ENCODE data around the gene FYB2.

The FYB2 gene

GRCh38 chr1:56819387-56819899 lies at the start of gene FYB2:
Gene FYB2, minus strand, starts transcription at chr1:56819404. Its CDS starts 114 bp downstream, at chr1:56819290.
- no peak for DNase-seq (ENCODE audit: low spot score)

GRCh38 chr1:56868761-56869160 lies 49.6 kb upstream of the FYB2 start:
- DNase-seq (ENCODE audit: low spot score) = no peak

- DNase-seq (ENCODE audit: low spot score) = no peak
Observed at GRCh38 chr1:56867491-56867890, 48.3 kb upstream of the FYB2 start.

GRCh38 chr1:56866656-56867055 lies 47.5 kb upstream of the FYB2 start:
- no peak for DNase-seq (ENCODE audit: low spot score)

GRCh38 chr1:56864430-56864829 lies 45.2 kb upstream of the FYB2 start:
- DNase-seq (ENCODE audit: low spot score) = no peak

GRCh38 chr1:56863265-56863992 lies 44.2 kb upstream of the FYB2 start:
- no peak for DNase-seq (ENCODE audit: low spot score)

- DNase-seq (ENCODE audit: low spot score) = no peak
Observed at GRCh38 chr1:56859287-56859686, 40.1 kb upstream of the FYB2 start.

- no peak for DNase-seq (ENCODE audit: low spot score)
Observed at GRCh38 chr1:56856186-56856585, 37.0 kb upstream of the FYB2 start.

- DNase-seq (ENCODE audit: low spot score) = no peak
Observed at GRCh38 chr1:56855190-56855589, 36.0 kb upstream of the FYB2 start.

- DNase-seq (ENCODE audit: low spot score) = no peak
Observed at GRCh38 chr1:56854521-56855099, 35.4 kb upstream of the FYB2 start, which contains the start of gene C8A. Gene C8A, plus strand, starts transcription at chr1:56854797. Its CDS starts 105 bp downstream, at chr1:56854902.

GRCh38 chr1:56852476-56852875 lies 33.3 kb upstream of the FYB2 start:
- no peak for DNase-seq (ENCODE audit: low spot score)

- no peak for DNase-seq (ENCODE audit: low spot score)
Observed at GRCh38 chr1:56850922-56851321, 31.7 kb upstream of the FYB2 start.

- no peak for DNase-seq (ENCODE audit: low spot score)
Observed at GRCh38 chr1:56850411-56850810, 31.2 kb upstream of the FYB2 start.

- DNase-seq (ENCODE audit: low spot score) = no peak
Observed at GRCh38 chr1:56849750-56850149, 30.5 kb upstream of the FYB2 start.

GRCh38 chr1:56845343-56845742 lies 26.1 kb upstream of the FYB2 start:
- DNase-seq (ENCODE audit: low spot score) = no peak

- no peak for DNase-seq (ENCODE audit: low spot score)
Observed at GRCh38 chr1:56844545-56845136, 25.4 kb upstream of the FYB2 start.

- no peak for DNase-seq (ENCODE audit: low spot score)
Observed at GRCh38 chr1:56843544-56843943, 24.3 kb upstream of the FYB2 start.

- DNase-seq (ENCODE audit: low spot score) = no peak
Observed at GRCh38 chr1:56838759-56839158, 19.6 kb upstream of the FYB2 start.

GRCh38 chr1:56837244-56837939 lies 18.2 kb upstream of the FYB2 start:
- DNase-seq (ENCODE audit: low spot score) = no peak

GRCh38 chr1:56836359-56836758 lies 17.2 kb upstream of the FYB2 start:
- DNase-seq (ENCODE audit: low spot score) = no peak

GRCh38 chr1:56835657-56836056 lies 16.5 kb upstream of the FYB2 start:
- no peak for DNase-seq (ENCODE audit: low spot score)

GRCh38 chr1:56834137-56834900 lies 15.1 kb upstream of the FYB2 start:
- DNase-seq (ENCODE audit: low spot score) = no peak
